ENCODE measurements around the gene RIMS1. TPM values are rescaled to one million over a fixed set of nuclear protein-coding genes. Genes with fewer than 3 reads are reported as not detected.

Gene RIMS1
- total RNA-seq, 1 experiment from 2014 or later, result 1.1 TPM

- DNase-seq (ENCODE audit: low spot score), result no peak
- H3K4me1 Mint-ChIP-seq, result peaks cover 21% of the 10 kb centered on the region
- no peak overlapping the region for H3K27ac Mint-ChIP-seq
- ChIA-PET POLR2A (no interaction called here), CTCF (interaction anchor here (0.7 to 1.9 kb wide), 3 partner anchors 27 to 140 kb away, joined by 3 to 5 read pairs (median 3); no protein-coding TSS in a partner anchor)
- H3K9me3 Mint-ChIP-seq, result no peaks in the 10 kb centered on the region
- TF ChIP-seq PRRX2 (CRISPR knock-in tag; IDR thresholded peaks at IDR 0.05) (no peak), NR3C1 (CRISPR knock-in tag; conservative IDR thresholded peaks at IDR 0.05; ENCODE audit: low read depth) (no peak), ZNF232 (CRISPR knock-in tag; IDR thresholded peaks at IDR 0.05) (no peak), E2F5 (CRISPR knock-in tag; IDR thresholded peaks at IDR 0.05) (no peak), CREB1 (CRISPR knock-in tag; IDR thresholded peaks at IDR 0.05) (no peak), SMAD3 (CRISPR knock-in tag; IDR thresholded peaks at IDR 0.05; ENCODE audit: borderline replicate concordance) (no peak), FOXJ3 (CRISPR knock-in tag; IDR thresholded peaks at IDR 0.05; ENCODE audit: borderline replicate concordance) (no peak), EMX1 (CRISPR knock-in tag; IDR thresholded peaks at IDR 0.05) (no peak), MAX (CRISPR knock-in tag; IDR thresholded peaks at IDR 0.05) (no peak), FOXK1 (CRISPR knock-in tag; IDR thresholded peaks at IDR 0.05) (no peak), HMGXB4 (CRISPR knock-in tag; IDR thresholded peaks at IDR 0.05) (no peak)
- no peak for ATAC-seq
- H3K4me3 Mint-ChIP-seq, result no peak overlapping the region
- H3K27me3 Mint-ChIP-seq (ENCODE audit: low read depth), result no peaks in the 10 kb centered on the region
- no peaks in the 10 kb centered on the region for H3K36me3 Mint-ChIP-seq
Measured at GRCh38 chr6:72440611-72441010, 554.3 kb downstream of the RIMS1 start.

GRCh38 chr6:72446430-72446829, 560.1 kb downstream of the RIMS1 start:
- no peaks in the 10 kb centered on the region for H3K36me3 Mint-ChIP-seq
- H3K4me1 Mint-ChIP-seq, result peaks cover 18% of the 10 kb centered on the region
- H3K27ac Mint-ChIP-seq, result no peak overlapping the region
- H3K9me3 Mint-ChIP-seq, result no peaks in the 10 kb centered on the region
- no peak for DNase-seq (ENCODE audit: low spot score)
- no peaks in the 10 kb centered on the region; the same call in 1 of the 2 replicates for H3K27me3 Mint-ChIP-seq (ENCODE audit: low read depth)
- ChIA-PET POLR2A (no interaction called here), CTCF (interaction anchor here (1.0 kb wide), 1 partner anchor 134 kb away, joined by 3 read pairs; no protein-coding TSS in a partner anchor)
- no peak overlapping the region for H3K4me3 Mint-ChIP-seq
- no peak for TF ChIP-seq CREM (CRISPR knock-in tag; IDR thresholded peaks at IDR 0.05)
- TF ChIP-seq JAZF1 (CRISPR knock-in tag; IDR thresholded peaks at IDR 0.05), result no peak
- TF ChIP-seq MYBL2 (CRISPR knock-in tag; IDR thresholded peaks at IDR 0.05), result no peak
- no peak for TF ChIP-seq ZNF532 (CRISPR knock-in tag; IDR thresholded peaks at IDR 0.05; ENCODE audit: borderline replicate concordance)
- no peak for TF ChIP-seq NR1H2 (CRISPR knock-in tag; IDR thresholded peaks at IDR 0.05)
- TF ChIP-seq ZNF263 (CRISPR knock-in tag; IDR thresholded peaks at IDR 0.05; ENCODE audit: low read depth), result no peak
- TF ChIP-seq MXD4 (CRISPR knock-in tag; IDR thresholded peaks at IDR 0.05; ENCODE audit: borderline replicate concordance), result no peak
- ATAC-seq, result peak; percentile 44; the same call in 1 of the 2 replicates

Data from WTC11 (cell line).